Fibroblast of lung (primary cell): Measurements from ENCODE around the gene NDUFAF8. TPM values are rescaled to one million over a fixed set of nuclear protein-coding genes. Genes with fewer than 3 reads are reported as not detected.

Experiments used
- DNase-seq, 2 donors: peaks; one replicate each; pipeline versions ENCODE4 v3.0.0 to v3.0.0-alpha.2; 2010; ENCODE audit warnings: low read depth in 2 of 2
- H2AFZ ChIP-seq: 2 replicates; pipeline ENCODE4 v1.5.1; 2012; ENCODE audit warnings: low read length, control low read depth, inconsistent platforms
- H3K27ac ChIP-seq: 2 replicates; pipeline ENCODE4 v1.5.1; 2011; ENCODE audit warnings: low read length, control low read depth; ENCODE audit not compliant: insufficient read depth
- H3K27me3 ChIP-seq: 2 replicates; pipeline ENCODE4 v1.5.1; 2011; ENCODE audit warnings: mild to moderate bottlenecking, low read length; ENCODE audit not compliant: control insufficient read depth, insufficient read depth
- H3K36me3 ChIP-seq: 2 replicates; pipeline ENCODE4 v1.5.1; 2011; ENCODE audit warnings: low read length; ENCODE audit not compliant: control insufficient read depth, insufficient read depth
- H3K4me1 ChIP-seq: 2 replicates; pipeline ENCODE4 v1.5.1; 2011; ENCODE audit warnings: low read length; ENCODE audit not compliant: control insufficient read depth, insufficient read depth; ENCODE audit errors: extremely low read depth
- H3K4me2 ChIP-seq: 2 replicates; pipeline ENCODE4 v1.5.1; 2011; ENCODE audit warnings: low read length, control low read depth; ENCODE audit not compliant: insufficient read depth; ENCODE audit errors: extremely low read depth
- H3K4me3 ChIP-seq, 4 experiments: fragments of 200-600 bp in 1 of 4; sonication (generic) in 1 of 4; replicated peaks in 1 of 4; 2 replicates each; pipeline ENCODE4 v1.5.1; 2011 to 2016; ENCODE audit warnings: low read length in 4 of 4, low read depth in 3 of 4, mild to moderate bottlenecking in 3 of 4, control low read depth in 2 of 4, inconsistent platforms in 1 of 4, mixed read lengths in 1 of 4; ENCODE audit not compliant: insufficient read depth in 1 of 4; ENCODE audit errors: control extremely low read depth in 1 of 4
- H3K79me2 ChIP-seq: 2 replicates; pipeline ENCODE4 v1.5.1; 2012; ENCODE audit warnings: mild to moderate bottlenecking, low read length, inconsistent platforms; ENCODE audit not compliant: control insufficient read depth, insufficient read depth
- H3K9ac ChIP-seq: 2 replicates; pipeline ENCODE4 v1.5.1; 2011; ENCODE audit warnings: mild to moderate bottlenecking, low read length, control low read depth; ENCODE audit not compliant: insufficient read depth
- H3K9me3 ChIP-seq: 2 replicates; pipeline ENCODE4 v1.5.1; 2012; ENCODE audit warnings: low read depth, low read length; ENCODE audit not compliant: control insufficient read depth, insufficient read depth
- H4K20me1 ChIP-seq: 2 replicates; pipeline ENCODE4 v1.5.1; 2011; ENCODE audit warnings: low read length; ENCODE audit not compliant: control insufficient read depth, insufficient read depth; ENCODE audit errors: extremely low read depth
- EZH2 ChIP-seq: IDR thresholded peaks from 2 replicates; pipeline ENCODE4 v1.5.1; 2012; ENCODE audit warnings: low read length, control low read depth, mild to moderate bottlenecking; ENCODE audit errors: missing control alignments
- polyA plus RNA-seq, 2 donors: library from polyadenylated mRNA; depleted of rRNA in 1 of 2; stranded (reverse) in 1 of 2; unstranded in 1 of 2; fragments of >200 nt; gene quantifications; 2 replicates each; pipeline ENCODE4 v1.2.1, GENCODE V29; 2011 to 2012; ENCODE audit warnings: missing spikeins in 1 of 2
- total RNA-seq: library from RNA; depleted of rRNA; stranded (reverse); fragments of >200 nt; gene quantifications from 2 replicates; pipeline ENCODE4 v1.2.1, GENCODE V29; 2014
- TF ChIP-seq, protein P1 (sequence below), 2 donors: IDR thresholded peaks in 1 of 2; conservative IDR thresholded peaks in 1 of 2; 1 replicate in 1 of 2; 2 replicates in 1 of 2; pipeline ENCODE4 v1.5.1; 2011 to 2012; ENCODE audit warnings: low read length in 2 of 2, control low read depth in 1 of 2, inconsistent platforms in 1 of 2, low read depth in 1 of 2, mild to moderate bottlenecking in 1 of 2

NDUFAF8 gene
- total and polyA plus RNA-seq, 2 donors (not counting 1 experiment from before 2014, with no cell fraction given) = 41.9 to 102 TPM

DNA sequence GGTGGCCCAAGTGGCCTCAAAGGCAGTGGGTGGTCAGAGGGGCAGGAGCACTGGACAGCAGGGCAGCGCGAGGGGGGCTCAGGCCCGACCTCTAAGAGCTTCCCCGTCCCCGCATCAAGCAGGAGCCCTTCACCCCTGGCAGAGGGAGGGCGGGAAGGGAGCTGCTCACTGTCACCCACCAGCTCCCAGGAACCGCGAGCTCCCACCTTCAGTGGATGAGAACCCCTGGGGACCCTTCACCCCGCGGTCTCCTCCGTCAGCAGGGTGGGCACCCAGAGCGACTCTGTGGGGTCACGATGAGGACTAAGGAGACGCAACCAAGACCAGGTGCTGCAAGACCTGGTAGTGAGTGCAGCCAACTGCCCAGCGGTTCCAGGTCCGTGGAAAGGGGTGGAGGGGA is 30.0 kb upstream of the NDUFAF8 start:
- no peak for DNase-seq
- Histone ChIP-seq H3K9ac (no peak overlapping the region), H2AFZ (no peak overlapping the region)

DNA sequence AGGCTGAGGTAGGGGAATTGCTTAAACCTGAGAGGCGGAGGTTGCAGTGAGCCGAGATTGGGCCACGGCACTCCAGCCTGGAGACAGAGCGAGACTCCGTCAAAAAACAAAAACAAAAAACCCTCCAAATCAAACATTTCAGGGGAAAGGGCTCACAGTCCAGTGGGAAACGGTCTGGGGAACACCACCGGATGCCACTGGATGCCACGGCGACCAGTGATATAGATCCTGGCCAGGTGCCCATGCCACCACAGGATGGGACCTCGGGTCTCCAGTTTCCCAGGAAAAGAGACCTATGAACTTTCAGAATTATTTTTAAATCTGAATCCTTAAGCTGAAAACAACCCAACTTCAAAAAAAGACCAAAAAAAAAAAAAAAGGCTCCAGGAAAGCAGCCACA is 28.7 kb upstream of the NDUFAF8 start:
- Histone ChIP-seq H3K4me3 (no peak overlapping the region), H3K27me3 (no peaks in the 10 kb centered on the region), H3K79me2 (no peaks in the 10 kb centered on the region), H4K20me1 (no peaks in the 10 kb centered on the region), H3K4me1 (no peaks in the 10 kb centered on the region), H3K36me3 (no peaks in the 10 kb centered on the region), H3K9me3 (no peaks in the 10 kb centered on the region), H3K27ac (no peak overlapping the region), H3K9ac (no peak overlapping the region), H3K4me2 (no peak overlapping the region), H2AFZ (no peak overlapping the region)
- DNase-seq = no peak
- TF ChIP-seq EZH2 = no peak
- TF ChIP-seq, protein P1, sequence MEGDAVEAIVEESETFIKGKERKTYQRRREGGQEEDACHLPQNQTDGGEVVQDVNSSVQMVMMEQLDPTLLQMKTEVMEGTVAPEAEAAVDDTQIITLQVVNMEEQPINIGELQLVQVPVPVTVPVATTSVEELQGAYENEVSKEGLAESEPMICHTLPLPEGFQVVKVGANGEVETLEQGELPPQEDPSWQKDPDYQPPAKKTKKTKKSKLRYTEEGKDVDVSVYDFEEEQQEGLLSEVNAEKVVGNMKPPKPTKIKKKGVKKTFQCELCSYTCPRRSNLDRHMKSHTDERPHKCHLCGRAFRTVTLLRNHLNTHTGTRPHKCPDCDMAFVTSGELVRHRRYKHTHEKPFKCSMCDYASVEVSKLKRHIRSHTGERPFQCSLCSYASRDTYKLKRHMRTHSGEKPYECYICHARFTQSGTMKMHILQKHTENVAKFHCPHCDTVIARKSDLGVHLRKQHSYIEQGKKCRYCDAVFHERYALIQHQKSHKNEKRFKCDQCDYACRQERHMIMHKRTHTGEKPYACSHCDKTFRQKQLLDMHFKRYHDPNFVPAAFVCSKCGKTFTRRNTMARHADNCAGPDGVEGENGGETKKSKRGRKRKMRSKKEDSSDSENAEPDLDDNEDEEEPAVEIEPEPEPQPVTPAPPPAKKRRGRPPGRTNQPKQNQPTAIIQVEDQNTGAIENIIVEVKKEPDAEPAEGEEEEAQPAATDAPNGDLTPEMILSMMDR (conservative IDR thresholded peaks at IDR 0.05 in 1 of 2, IDR thresholded peaks at IDR 0.05 in 1 of 2; ENCODE audit: low read depth in 1 of 2, low read length in 2 of 2) = no peak

More for the DNA sequence above, 30.0 kb upstream of the NDUFAF8 start:
- Histone ChIP-seq H3K79me2 (no peaks in the 10 kb centered on the region), H3K9me3 (no peaks in the 10 kb centered on the region), H3K27ac (no peak overlapping the region), H3K4me3 (no peak overlapping the region), H3K4me2 (no peak overlapping the region), H4K20me1 (no peaks in the 10 kb centered on the region), H3K4me1 (no peaks in the 10 kb centered on the region), H3K27me3 (no peaks in the 10 kb centered on the region), H3K36me3 (peaks cover 3% of the 10 kb centered on the region)
- TF ChIP-seq EZH2 = no peak
- TF ChIP-seq, protein P1 (conservative IDR thresholded peaks at IDR 0.05 in 1 of 2, IDR thresholded peaks at IDR 0.05 in 1 of 2; ENCODE audit: low read depth in 1 of 2, low read length in 2 of 2) = no peak

DNA sequence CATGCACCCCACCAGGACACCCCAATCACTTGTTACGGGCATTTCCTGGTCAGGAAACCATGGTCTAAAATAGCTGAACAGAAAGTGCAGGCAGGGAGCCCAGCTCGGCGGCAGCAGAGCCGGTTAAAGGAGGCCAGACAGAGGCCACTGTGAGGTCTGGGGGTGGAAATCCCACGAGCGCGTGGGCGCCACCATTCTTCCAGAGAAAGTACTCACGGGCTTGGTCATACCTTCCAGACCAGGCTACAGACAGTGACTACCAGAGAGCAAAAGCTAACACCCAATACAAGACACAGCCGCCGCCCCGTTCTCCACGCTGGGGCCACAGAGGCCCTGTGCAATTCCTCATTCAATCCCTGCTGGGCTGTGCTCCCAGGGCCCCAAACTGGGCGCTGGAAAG is 28.2 kb upstream of the NDUFAF8 start:
- Histone ChIP-seq H3K4me1 (no peaks in the 10 kb centered on the region), H3K27me3 (no peaks in the 10 kb centered on the region), H3K79me2 (no peaks in the 10 kb centered on the region), H3K4me3 (no peak overlapping the region), H3K36me3 (no peaks in the 10 kb centered on the region), H3K27ac (no peak overlapping the region), H3K4me2 (no peak overlapping the region), H3K9me3 (no peaks in the 10 kb centered on the region), H4K20me1 (no peaks in the 10 kb centered on the region), H3K9ac (no peak overlapping the region), H2AFZ (no peak overlapping the region)
- peak in 1 of 2 donors; percentile 29 for DNase-seq
- TF ChIP-seq, protein P1 (conservative IDR thresholded peaks at IDR 0.05 in 1 of 2, IDR thresholded peaks at IDR 0.05 in 1 of 2; ENCODE audit: low read depth in 1 of 2, low read length in 2 of 2) = no peak
